ENCODE data around the gene MARVELD1. TPM values are rescaled to one million over a fixed set of nuclear protein-coding genes. Genes with fewer than 3 reads are reported as not detected.
A peak's percentile ranks its signal among the peaks of the same experiment; 100 is the strongest.

The MARVELD1 gene
- total RNA-seq, 1 donor from 2014 or later = 75.4 TPM

DNA sequence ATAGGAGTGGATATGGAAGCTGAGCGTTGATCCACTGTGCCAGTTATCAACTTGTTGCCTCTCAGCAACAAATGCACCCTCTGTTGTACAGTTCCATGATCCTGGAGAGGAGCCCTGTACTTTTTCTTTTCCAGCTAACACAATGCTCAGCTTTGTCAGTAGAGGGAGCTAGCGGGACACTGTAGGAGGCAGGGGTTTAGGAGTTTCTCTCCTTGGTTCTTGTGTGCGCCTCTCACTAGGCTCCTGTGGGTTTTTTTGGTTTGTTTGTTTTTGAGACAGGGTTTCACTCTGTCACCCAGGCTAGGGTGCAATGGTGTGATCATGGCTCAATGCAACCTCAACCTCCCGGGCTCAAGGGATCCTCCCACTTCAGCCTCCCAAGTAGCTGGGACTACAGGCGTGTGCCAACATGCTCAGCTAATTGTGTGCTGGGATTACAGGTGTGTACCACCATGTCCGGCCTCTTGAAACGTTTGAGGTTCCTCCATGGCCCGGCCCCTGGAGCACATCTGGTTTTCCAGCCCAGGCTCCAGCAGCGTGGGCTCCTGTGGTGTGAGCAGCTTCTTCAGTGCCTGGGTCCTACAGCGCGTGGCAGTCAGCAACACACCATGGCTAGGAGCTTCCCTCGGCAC, 12.0 kb upstream of the MARVELD1 start:
- Mint-ChIP-seq H3K4me3 (no peak overlapping the region), H3K4me1 (no peaks in the 10 kb centered on the region), H3K9me3 (no peaks in the 10 kb centered on the region), H3K36me3 (no peaks in the 10 kb centered on the region), H3K27ac (no peak overlapping the region), H3K27me3 (ENCODE audit: low read depth) (no peaks in the 10 kb centered on the region)
- TF ChIP-seq, protein P1, sequence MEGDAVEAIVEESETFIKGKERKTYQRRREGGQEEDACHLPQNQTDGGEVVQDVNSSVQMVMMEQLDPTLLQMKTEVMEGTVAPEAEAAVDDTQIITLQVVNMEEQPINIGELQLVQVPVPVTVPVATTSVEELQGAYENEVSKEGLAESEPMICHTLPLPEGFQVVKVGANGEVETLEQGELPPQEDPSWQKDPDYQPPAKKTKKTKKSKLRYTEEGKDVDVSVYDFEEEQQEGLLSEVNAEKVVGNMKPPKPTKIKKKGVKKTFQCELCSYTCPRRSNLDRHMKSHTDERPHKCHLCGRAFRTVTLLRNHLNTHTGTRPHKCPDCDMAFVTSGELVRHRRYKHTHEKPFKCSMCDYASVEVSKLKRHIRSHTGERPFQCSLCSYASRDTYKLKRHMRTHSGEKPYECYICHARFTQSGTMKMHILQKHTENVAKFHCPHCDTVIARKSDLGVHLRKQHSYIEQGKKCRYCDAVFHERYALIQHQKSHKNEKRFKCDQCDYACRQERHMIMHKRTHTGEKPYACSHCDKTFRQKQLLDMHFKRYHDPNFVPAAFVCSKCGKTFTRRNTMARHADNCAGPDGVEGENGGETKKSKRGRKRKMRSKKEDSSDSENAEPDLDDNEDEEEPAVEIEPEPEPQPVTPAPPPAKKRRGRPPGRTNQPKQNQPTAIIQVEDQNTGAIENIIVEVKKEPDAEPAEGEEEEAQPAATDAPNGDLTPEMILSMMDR (IDR thresholded peaks at IDR 0.05; ENCODE audit: unreplicated experiment) = peak; percentile 43
- peak in 1 of 2 experiments; percentile 54 for DNase-seq (ENCODE audit: low spot score in 2 of 2, unreplicated experiment in 2 of 2)

DNA sequence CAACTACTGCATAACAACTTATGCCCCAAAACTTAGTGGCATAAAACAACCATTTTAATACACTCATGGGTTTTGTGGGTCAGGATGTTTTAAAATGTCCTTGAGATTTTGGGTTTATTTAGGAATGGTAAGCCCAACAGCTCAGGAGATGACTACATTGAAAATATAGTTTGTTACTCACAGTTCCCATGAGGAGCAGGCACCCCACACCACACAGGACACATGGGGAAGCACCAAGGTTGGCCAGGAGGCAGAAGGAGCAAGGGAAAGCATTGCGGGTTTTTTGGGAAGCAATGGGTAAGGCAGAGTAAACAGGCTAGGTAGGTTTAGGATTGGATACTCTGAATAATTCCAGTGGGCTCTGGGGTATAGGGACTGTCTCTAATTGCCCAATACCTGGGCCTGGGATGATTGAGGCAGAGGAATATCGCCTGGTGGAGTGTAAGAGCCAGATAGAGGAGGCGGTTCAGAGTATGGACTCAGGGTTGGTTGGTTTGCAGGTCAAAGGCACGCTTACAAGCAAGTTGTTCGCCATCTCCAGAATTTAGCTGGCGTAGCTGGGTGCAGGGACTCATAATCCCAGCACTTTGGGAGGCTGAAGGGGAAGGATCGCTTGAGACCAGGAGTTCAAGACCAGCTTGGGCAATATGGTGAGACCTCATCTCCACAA, 10.0 kb upstream of the MARVELD1 start:
- no peak for DNase-seq (ENCODE audit: low spot score in 2 of 2, unreplicated experiment in 2 of 2)
- Mint-ChIP-seq H3K27me3 (ENCODE audit: low read depth) (no peaks in the 10 kb centered on the region), H3K27ac (no peak overlapping the region), H3K4me1 (no peaks in the 10 kb centered on the region), H3K9me3 (no peaks in the 10 kb centered on the region), H3K36me3 (no peaks in the 10 kb centered on the region), H3K4me3 (no peak overlapping the region)
- TF ChIP-seq, protein P1 (IDR thresholded peaks at IDR 0.05; ENCODE audit: unreplicated experiment) = no peak

DNA sequence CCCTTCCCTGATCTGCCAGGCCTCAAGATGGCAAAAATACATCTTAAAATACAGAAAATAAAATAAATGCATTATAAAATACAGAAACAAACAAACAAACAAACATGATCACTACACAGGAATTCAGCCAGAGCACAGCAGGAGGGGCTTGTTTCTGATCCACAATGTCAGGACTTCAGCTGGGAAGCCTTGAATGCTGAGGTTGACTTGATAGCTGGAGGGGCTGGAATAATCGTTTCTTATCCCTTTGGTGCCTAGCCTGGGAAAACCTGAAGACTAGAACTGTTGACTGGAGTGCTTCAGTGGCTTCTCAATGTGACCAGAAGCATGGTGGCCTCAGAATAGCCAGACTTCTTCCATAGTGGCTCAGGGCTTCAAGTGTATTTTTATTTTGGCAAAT, 9.2 kb upstream of the MARVELD1 start:
- no peak for DNase-seq (ENCODE audit: low spot score in 2 of 2, unreplicated experiment in 2 of 2)
- Mint-ChIP-seq H3K27me3 (ENCODE audit: low read depth) (no peaks in the 10 kb centered on the region), H3K27ac (no peak overlapping the region), H3K4me3 (no peak overlapping the region), H3K9me3 (no peaks in the 10 kb centered on the region), H3K4me1 (peaks cover 2% of the 10 kb centered on the region), H3K36me3 (no peaks in the 10 kb centered on the region)
- TF ChIP-seq, protein P1 (IDR thresholded peaks at IDR 0.05; ENCODE audit: unreplicated experiment) = no peak

DNA sequence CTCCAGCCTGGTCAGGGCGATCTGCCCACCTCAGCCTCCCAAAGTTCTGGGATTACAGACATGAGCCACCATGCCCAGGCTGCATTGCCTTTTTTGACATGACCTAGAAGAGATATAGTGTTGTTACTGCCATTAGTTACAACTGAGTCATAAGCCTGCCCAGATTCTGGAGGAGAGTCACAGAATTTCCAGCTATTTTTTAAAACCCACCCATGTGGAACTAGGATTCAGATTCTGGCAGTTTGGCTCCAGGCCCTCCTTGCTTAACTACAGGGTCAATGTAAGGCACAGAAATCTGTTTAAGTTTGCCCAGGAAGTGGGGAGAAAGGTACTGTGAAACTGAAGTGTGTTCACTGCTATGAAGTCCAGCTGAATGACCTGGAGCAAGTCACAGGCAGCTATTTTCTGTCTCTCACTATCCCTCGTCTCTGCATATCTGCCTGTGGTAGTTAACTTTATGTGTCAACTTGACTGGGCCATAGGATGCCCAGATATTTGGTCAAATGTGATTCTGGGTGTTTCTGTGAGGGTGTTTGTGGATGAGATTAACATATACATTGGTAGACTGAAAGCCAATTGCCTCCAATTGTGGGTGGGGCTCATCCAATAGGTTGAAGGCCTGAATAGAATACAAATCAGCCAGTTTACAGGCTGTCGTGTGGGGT, 8.4 kb upstream of the MARVELD1 start:
- DNase-seq (ENCODE audit: low spot score in 2 of 2, unreplicated experiment in 2 of 2) = no peak
- no peak overlapping the region for H3K27ac Mint-ChIP-seq
- TF ChIP-seq, protein P1 (IDR thresholded peaks at IDR 0.05; ENCODE audit: unreplicated experiment) = no peak
- H3K36me3 Mint-ChIP-seq = no peaks in the 10 kb centered on the region
- no peaks in the 10 kb centered on the region for H3K9me3 Mint-ChIP-seq
- H3K4me1 Mint-ChIP-seq = peaks cover 8% of the 10 kb centered on the region
- H3K27me3 Mint-ChIP-seq (ENCODE audit: low read depth) = no peaks in the 10 kb centered on the region
- H3K4me3 Mint-ChIP-seq = no peak overlapping the region

DNA sequence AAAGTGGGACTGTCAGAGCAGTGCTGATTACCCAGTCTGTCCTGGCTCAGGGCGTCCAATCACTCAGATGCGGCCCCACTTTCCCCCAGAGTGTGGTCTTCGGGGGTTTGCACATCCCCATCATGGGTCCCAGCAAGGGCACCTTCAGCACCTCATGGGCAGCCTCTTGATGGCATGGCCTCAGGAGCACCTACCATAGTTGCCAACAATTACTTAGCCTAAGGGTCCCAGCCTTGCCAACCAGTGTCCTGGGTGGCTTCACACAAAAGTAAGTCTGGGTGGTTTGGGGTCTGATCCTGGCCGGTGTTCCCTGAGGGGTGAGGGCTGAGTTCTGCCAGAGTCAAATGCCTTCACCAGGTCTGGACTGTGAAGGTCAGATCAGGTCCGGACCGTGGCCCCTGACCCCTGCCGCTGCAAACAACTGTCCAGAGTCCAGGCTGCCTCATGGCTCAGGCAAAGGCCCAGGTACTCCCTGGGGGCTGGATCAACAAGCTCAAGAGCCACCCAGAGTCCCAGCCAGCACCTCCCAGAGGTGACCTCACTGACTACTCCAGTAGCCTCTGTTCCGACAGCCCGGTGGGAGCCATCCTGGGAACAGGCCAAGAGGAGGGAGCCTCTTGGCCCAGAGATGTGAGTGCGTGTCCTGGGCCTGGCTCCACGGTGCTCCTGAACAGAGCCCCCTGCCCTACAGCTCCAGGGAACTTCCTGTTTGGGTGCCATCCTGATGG, 6.2 kb upstream of the MARVELD1 start:
- H3K27me3 Mint-ChIP-seq (ENCODE audit: low read depth) = no peaks in the 10 kb centered on the region

More for the DNA sequence above, 6.2 kb upstream of the MARVELD1 start:
- TF ChIP-seq, protein P1 (IDR thresholded peaks at IDR 0.05; ENCODE audit: unreplicated experiment) = no peak
- Mint-ChIP-seq H3K4me3 (no peak overlapping the region), H3K36me3 (no peaks in the 10 kb centered on the region), H3K9me3 (no peaks in the 10 kb centered on the region), H3K4me1 (peaks cover 8% of the 10 kb centered on the region), H3K27ac (no peak overlapping the region)
- DNase-seq (ENCODE audit: low spot score in 2 of 2, unreplicated experiment in 2 of 2) = no peak
